Naive thymus-derived CD8-positive, alpha-beta T cell (primary cell): ENCODE measurements around the gene TBCB. TPM values are rescaled to one million over a fixed set of nuclear protein-coding genes. Genes with fewer than 3 reads are reported as not detected.

Experiments
- ATAC-seq, 2 donors: fragments of 150-1000 bp; cut with Tn5 transposase in 1 of 2; sonication (Bioruptor Pico), chemical (Tn5 transposase) in 1 of 2; 1 replicate in 1 of 2; 2 replicates in 1 of 2; pipeline ENCODE4 v1.10.0; 2021; ENCODE audit warnings: mild to moderate bottlenecking in 2 of 2, moderate library complexity in 2 of 2
- POLR2A ChIA-PET: fragments of 350-600 bp; sonication (Branson Sonifier 250); formaldehyde crosslinking; loops from one replicate; lab custom pipeline; 2021; ENCODE audit warnings: antibody characterized with exemption; lab: Charles Lee
- DNase-seq, 10 donors: peaks; one replicate each; pipeline versions ENCODE4 v3.0.0 to v3.0.0-alpha.2; 2020 to 2022
- H3K27ac Mint-ChIP-seq, 10 donors: one replicate each; pipeline ENCODE4 v1.8.0; 2020 to 2022; ENCODE audit warnings: mild to moderate bottlenecking in 10 of 10, mixed read lengths in 10 of 10, moderate library complexity in 4 of 10, inconsistent platforms in 1 of 10
- H3K27me3 Mint-ChIP-seq, 5 donors: one replicate each; pipeline ENCODE4 v1.8.0; 2021 to 2022; ENCODE audit warnings: mixed read lengths in 5 of 5
- H3K36me3 Mint-ChIP-seq, 3 donors: one replicate each; pipeline ENCODE4 v1.8.0; 2020 to 2022; ENCODE audit warnings: mixed read lengths in 3 of 3, mild to moderate bottlenecking in 2 of 3, inconsistent platforms in 1 of 3
- H3K4me1 Mint-ChIP-seq, 4 donors: one replicate each; pipeline ENCODE4 v1.8.0; 2021 to 2022; ENCODE audit warnings: mixed read lengths in 4 of 4
- H3K4me3 Mint-ChIP-seq, 10 donors: one replicate each; pipeline ENCODE4 v1.8.0; 2020 to 2022; ENCODE audit warnings: mild to moderate bottlenecking in 10 of 10, mixed read lengths in 10 of 10, moderate library complexity in 6 of 10, inconsistent platforms in 1 of 10
- H3K9me3 Mint-ChIP-seq, 9 donors: one replicate each; pipeline ENCODE4 v1.8.0; 2020 to 2022; ENCODE audit warnings: mixed read lengths in 9 of 9, mild to moderate bottlenecking in 3 of 9, inconsistent platforms in 1 of 9, moderate library complexity in 1 of 9
- polyA plus RNA-seq, 3 donors: library from polyadenylated mRNA; unstranded; fragments of 300-500 nt; fragmentation: Illumina TruSeq; gene quantifications; one replicate each; pipeline ENCODE4 v1.2.3, GENCODE V29; 2021
- total RNA-seq, 8 experiments: library from RNA in 2 of 8; stranded (reverse) in 2 of 8; gene quantifications; one replicate each; pipeline ENCODE4 v1.2.3 and lab custom pipeline; 2021 to 2026

Gene TBCB
- total and polyA plus RNA-seq, 5 experiments from 2014 or later = 111 to 208 (median 169) TPM

DNA sequence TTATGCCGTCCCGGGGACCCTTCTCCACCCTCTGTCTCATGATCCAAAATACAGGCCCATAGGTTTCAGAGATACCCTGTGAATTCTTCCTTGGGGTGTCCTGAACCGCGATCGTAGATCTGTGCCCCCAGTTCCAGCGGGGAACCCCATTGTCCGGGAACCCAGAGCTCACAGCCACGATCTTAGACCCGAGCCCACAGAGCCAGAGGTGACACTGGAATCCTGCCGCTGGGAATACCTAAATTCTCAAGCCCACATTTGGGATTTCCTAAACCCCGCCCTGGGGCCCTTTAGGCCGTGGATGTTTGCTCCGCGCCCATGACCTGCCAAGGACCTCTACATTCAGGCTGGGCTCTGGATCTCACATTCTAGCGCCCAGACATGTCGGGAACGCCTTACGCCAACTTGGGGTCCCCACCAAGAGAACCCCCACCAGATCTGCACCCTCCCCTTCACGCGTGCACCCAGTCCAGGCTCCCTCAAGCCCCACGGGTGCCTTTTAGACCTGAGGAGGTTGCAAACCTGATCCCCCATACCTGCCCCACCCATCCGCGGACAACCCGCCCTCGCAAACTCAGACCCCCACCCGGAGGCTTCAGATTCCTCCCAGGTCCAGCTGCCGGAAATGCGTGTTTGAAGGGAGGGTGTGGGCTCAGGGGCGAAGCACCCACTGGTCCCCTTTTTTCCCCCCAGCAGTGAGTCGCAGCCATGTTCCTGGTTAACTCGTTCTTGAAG is 25.2 kb downstream of the TBCB start:
- H3K27me3 Mint-ChIP-seq = no peaks in the 10 kb centered on the region
- peak overlapping the region; percentile 92 to 96 (median 95) for H3K4me3 Mint-ChIP-seq
- ATAC-seq = peak; percentile 27 to 35
- peaks cover 0 to 2% (median 0%) of the 10 kb centered on the region in 9 donors for H3K9me3 Mint-ChIP-seq
- peaks cover 0 to 34% (median 12%) of the 10 kb centered on the region in 3 donors for H3K36me3 Mint-ChIP-seq
- peak in 5 of 10 donors; percentile 48 to 82 (median 53) for DNase-seq
- peak overlapping the region; percentile 82 to 97 (median 95) for H3K27ac Mint-ChIP-seq
- peaks cover 12 to 22% (median 19%) of the 10 kb centered on the region in 4 donors for H3K4me1 Mint-ChIP-seq
- POLR2A ChIA-PET = interaction anchor here (0.6 to 2.2 kb wide), 9 partner anchors 12 to 476 kb away, joined by 3 to 23 read pairs (median 6); partner anchors contain the start of genes POLR2I, TBCB, THAP8 and ZNF146

DNA sequence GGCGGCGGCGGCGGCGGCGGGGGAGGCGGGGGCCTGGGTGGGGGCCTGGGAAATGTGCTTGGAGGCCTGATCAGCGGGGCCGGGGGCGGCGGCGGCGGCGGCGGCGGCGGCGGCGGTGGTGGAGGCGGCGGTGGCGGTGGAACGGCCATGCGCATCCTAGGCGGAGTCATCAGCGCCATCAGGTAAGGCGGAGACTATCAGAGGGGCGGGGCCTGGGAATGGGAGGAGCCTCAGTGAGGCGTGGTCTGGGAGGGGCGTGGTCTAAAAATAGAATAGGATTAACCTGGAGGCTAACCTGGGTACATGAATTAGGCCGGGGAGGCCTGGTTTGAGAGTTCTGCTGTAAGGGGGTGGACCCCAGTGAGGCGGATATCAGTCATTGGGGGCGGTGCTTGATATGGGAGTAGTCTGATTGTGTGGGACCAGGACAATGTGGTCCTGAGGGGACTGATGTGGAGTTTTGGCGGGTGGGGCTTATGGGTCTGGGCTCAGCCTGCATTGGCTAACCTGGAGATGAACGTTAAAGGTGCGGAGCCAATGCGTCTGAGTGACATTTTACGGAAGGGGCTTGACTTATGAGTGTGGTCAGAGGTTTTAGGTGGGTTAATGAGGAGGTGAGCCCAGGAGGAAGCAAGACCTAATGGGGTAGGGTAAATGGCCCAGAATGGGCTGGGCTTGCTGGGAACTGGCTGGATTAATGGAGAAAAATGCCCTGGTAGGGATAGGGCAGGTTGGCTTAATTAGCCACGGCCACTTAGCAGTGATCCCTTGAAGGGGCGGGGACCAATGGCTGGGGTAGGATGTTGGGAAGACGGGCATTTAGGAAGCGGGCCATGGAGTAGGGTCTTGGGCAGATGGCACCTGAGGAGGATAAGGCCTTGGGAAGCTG is 26.0 kb downstream of the TBCB start:
- ATAC-seq (peak; percentile 70 to 77), DNase-seq (peak; percentile 77 to 93 (median 90))
- Mint-ChIP-seq H3K27me3 (no peaks in the 10 kb centered on the region), H3K27ac (peak overlapping the region; percentile 82 to 97 (median 95)), H3K4me3 (peak overlapping the region; percentile 92 to 96 (median 95)), H3K4me1 (peaks cover 13 to 22% (median 19%) of the 10 kb centered on the region in 4 donors), H3K9me3 (peaks cover 0 to 2% (median 0%) of the 10 kb centered on the region in 9 donors), H3K36me3 (peaks cover 0 to 42% (median 12%) of the 10 kb centered on the region in 3 donors)
- POLR2A ChIA-PET = interaction anchor here (0.6 to 2.2 kb wide), 6 partner anchors 13 to 477 kb away, joined by 4 to 23 read pairs (median 8); partner anchors contain the start of genes POLR2I, TBCB, ZNF146 and ZNF565

DNA sequence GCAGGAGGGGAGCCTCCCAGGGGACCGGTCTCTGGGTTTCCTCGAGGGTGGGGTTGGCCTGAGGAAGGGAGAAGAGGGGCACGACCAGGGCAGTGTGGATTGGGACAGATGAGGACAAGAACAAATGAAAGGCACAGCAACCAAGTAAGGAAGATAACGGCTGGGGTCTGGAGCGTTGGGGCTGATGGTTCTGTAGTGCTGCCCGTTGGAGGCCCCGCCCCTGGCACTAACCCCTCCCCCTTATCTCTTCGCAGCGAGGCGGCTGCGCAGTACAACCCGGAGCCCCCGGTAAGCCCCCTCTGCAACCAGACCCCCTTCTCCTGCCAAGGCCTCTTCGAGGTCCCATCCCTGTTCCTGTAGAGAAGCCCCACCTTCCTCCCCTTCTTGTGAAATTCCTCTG is 26.8 kb downstream of the TBCB start:
- Mint-ChIP-seq H3K36me3 (peaks cover 0 to 50% (median 13%) of the 10 kb centered on the region in 3 donors), H3K9me3 (peaks cover 0 to 2% (median 0%) of the 10 kb centered on the region in 9 donors), H3K4me3 (peak overlapping the region in 4 of 10 donors; percentile 93 to 96 (median 95)), H3K27me3 (no peaks in the 10 kb centered on the region), H3K27ac (peak overlapping the region in 8 of 10 donors; percentile 52 to 97 (median 93)), H3K4me1 (peaks cover 15 to 19% (median 19%) of the 10 kb centered on the region in 4 donors)
- ATAC-seq = no peak
- no peak for DNase-seq
- POLR2A ChIA-PET = no interaction called here

DNA sequence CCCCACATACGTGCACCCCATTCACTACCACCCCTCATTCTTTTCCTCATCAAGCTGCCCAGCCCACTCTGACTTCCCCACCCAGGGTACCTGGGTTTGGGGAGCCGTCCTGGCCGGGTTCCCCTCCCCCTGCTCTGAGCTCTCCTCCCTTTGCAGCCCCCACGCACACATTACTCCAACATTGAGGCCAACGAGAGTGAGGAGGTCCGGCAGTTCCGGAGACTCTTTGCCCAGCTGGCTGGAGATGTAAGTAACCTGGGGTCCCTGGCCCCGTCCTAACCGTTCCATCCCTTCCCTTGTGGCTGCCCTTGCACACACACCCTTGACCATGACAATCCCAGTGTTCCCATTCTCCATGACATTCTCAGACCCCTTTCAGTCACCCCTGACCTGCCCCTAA is 27.2 kb downstream of the TBCB start:
- POLR2A ChIA-PET = no interaction called here
- peaks cover 0 to 54% (median 15%) of the 10 kb centered on the region in 3 donors for H3K36me3 Mint-ChIP-seq
- peaks cover 15 to 19% (median 19%) of the 10 kb centered on the region in 4 donors for H3K4me1 Mint-ChIP-seq
- H3K27ac Mint-ChIP-seq = peak overlapping the region in 5 of 10 donors; percentile 32 to 77 (median 45)
- H3K9me3 Mint-ChIP-seq = peaks cover 0 to 2% (median 0%) of the 10 kb centered on the region in 9 donors
- H3K4me3 Mint-ChIP-seq = peak overlapping the region in 4 of 10 donors; percentile 6 to 95 (median 58)
- DNase-seq (no peak), ATAC-seq (no peak)
- H3K27me3 Mint-ChIP-seq = no peaks in the 10 kb centered on the region

DNA sequence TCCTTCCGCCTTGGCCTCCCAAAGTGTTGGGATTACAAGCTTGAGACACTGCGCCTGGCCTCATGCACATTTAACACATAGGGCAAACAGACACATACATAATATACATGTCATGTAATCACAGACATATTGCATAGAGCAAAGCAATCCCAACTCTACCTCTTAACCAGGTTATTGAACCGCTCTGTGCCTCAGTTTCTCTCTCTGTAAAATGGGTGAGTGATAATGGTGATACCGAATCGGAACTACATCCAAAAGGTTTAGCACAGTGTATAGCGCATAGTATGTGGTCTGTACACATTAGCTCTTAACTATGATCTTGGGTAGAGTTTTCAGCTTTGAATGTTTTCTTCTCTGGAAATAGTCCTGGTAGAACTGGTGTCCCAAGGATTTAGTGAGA is 29.4 kb downstream of the TBCB start:
- Mint-ChIP-seq H3K4me1 (peaks cover 10 to 20% (median 17%) of the 10 kb centered on the region in 4 donors), H3K27me3 (no peaks in the 10 kb centered on the region), H3K9me3 (peaks cover 0 to 2% (median 0%) of the 10 kb centered on the region in 9 donors), H3K27ac (no peak overlapping the region), H3K4me3 (no peak overlapping the region), H3K36me3 (peaks cover 0 to 75% (median 26%) of the 10 kb centered on the region in 3 donors)
- POLR2A ChIA-PET = interaction anchor here (1.0 kb wide), 2 partner anchors 17 to 205 kb away, joined by 3 read pairs; no protein-coding TSS in a partner anchor
- DNase-seq = no peak
- ATAC-seq = no peak

DNA sequence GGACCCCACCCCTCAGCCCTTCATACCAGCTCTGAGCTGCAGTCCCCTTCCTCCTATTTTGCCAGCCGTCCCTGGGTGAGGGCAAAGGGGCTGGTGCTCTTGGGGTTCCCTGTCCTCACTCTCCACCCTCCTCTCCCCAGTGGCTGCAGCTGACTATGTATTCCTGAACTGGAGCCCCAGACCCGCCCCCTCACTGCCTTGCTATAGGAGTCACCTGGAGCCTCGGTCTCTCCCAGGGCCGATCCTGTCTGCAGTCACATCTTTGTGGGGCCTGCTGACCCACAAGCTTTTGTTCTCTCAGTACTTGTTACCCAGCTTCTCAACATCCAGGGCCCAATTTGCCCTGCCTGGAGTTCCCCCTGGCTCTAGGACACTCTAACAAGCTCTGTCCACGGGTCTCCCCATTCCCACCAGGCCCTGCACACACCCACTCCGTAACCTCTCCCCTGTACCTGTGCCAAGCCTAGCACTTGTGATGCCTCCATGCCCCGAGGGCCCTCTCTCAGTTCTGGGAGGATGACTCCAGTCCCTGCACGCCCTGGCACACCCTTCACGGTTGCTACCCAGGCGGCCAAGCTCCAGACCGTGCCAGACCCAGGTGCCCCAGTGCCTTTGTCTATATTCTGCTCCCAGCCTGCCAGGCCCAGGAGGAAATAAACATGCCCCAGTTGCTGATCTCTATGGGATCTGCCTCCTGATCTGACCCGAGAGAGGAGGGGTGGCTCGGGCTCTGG is 34.6 kb downstream of the TBCB start:
- H3K27me3 Mint-ChIP-seq = no peaks in the 10 kb centered on the region
- H3K27ac Mint-ChIP-seq = peak overlapping the region in 1 of 10 donors; percentile 29
- POLR2A ChIA-PET = interaction anchor here (1.1 to 1.4 kb wide), 2 partner anchors 13 to 14 kb away, joined by 3 read pairs; no protein-coding TSS in a partner anchor
- H3K4me3 Mint-ChIP-seq = peak overlapping the region in 1 of 10 donors; percentile 18
- ATAC-seq (no peak), DNase-seq (no peak)
- H3K36me3 Mint-ChIP-seq = peaks cover 0 to 67% (median 20%) of the 10 kb centered on the region in 3 donors
- peaks cover 2 to 8% (median 6%) of the 10 kb centered on the region in 4 donors for H3K4me1 Mint-ChIP-seq
- no peaks in the 10 kb centered on the region for H3K9me3 Mint-ChIP-seq

DNA sequence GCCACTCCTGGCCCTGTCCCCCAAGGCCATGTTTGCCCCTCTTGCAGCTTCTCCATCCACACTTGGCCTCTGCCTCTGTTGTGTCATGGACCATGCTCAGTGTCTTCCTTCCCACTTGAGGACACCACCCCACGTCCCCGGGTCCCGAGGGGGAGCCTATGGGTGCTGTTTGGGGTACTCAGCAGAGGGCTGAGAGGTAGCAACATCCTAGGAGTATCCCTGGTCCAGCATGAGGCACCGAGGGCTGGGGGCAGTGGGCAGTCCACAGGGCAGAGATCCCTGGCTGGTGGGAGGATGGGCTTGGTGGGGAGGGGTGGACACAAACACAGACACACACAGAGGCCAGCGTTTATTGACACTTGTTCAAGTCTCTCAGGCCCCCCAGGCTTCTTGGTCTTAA is 35.3 kb downstream of the TBCB start:
- ATAC-seq (no peak), DNase-seq (no peak)
- Mint-ChIP-seq H3K36me3 (peaks cover 0 to 60% (median 20%) of the 10 kb centered on the region in 3 donors), H3K27me3 (no peaks in the 10 kb centered on the region), H3K27ac (no peak overlapping the region), H3K4me1 (peaks cover 2 to 11% (median 6%) of the 10 kb centered on the region in 4 donors), H3K4me3 (no peak overlapping the region), H3K9me3 (no peaks in the 10 kb centered on the region)
- POLR2A ChIA-PET = interaction anchor here (1.4 kb wide), 1 partner anchor 13 kb away, joined by 3 read pairs; no protein-coding TSS in a partner anchor

DNA sequence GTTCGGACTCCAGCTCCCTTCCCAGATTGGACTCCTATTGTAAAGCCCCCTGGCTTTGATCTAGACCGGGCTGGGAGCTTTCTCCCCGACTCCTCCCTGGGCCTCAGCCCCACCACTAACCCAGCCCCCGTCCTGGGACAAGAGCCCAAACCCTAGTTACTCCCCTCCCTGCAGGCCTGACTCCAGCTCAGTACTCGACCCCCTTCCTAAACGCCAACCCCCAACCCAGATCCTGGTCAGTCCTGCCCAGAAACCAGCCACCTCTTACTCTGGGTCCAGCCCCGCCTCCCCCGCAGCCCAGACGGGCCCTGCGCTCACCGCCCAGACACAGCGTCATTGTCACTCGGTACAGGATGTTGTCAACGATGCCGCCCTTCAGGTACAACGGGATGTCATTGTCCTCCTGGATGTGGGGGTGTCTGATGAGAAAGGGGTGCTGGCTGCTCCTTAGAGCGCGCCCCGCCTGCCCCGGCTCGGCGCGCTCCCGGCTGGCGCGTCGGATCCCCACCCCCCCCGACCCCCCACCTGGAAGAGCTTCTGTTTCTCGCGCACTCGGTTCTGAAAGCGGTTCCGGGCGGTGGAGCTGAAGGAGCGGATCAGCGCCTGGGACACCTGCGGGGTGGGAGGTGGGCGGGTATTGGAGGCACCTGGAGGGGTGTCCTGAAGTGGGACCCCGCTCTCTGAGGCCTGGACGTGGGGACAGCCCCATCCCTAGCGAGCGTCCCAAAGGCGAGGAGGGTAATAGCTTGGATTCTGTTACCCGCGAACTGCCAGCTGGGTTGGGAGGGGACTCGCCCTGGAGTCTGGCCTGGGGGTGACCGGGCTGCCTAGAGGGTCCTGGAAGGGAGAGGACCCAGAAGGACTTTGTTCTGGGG is 36.1 kb downstream of the TBCB start:
- Mint-ChIP-seq H3K27ac (peak overlapping the region in 1 of 10 donors; percentile 17), H3K36me3 (peaks cover 0 to 52% (median 20%) of the 10 kb centered on the region in 3 donors), H3K4me3 (no peak overlapping the region), H3K27me3 (no peaks in the 10 kb centered on the region), H3K9me3 (no peaks in the 10 kb centered on the region), H3K4me1 (peaks cover 2 to 10% (median 6%) of the 10 kb centered on the region in 4 donors)
- DNase-seq (no peak), ATAC-seq (no peak)
- POLR2A ChIA-PET = interaction anchor here (0.6 to 1.4 kb wide), 2 partner anchors 13 to 30 kb away, joined by 3 to 4 read pairs; no protein-coding TSS in a partner anchor

DNA sequence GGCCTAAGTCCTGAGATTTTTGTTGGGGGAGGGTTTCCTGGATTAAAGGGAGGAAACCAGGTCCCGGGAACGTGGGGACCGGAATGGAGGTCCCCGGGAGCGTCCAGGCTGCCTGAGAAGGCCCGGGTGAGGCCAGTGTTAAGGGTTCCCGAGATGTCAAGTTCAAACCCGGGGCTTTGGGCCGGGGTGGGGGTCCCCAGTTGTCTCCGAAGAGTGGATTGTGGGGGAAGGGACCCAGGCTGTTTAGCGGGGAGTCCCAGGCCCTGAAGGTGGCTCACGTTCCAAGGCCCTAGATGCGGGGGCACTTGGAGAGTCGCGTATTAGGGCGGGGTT is 36.7 kb downstream of the TBCB start:
- H3K27me3 Mint-ChIP-seq = no peaks in the 10 kb centered on the region
- POLR2A ChIA-PET = no interaction called here
- H3K27ac Mint-ChIP-seq = peak overlapping the region in 1 of 10 donors; percentile 17
- H3K9me3 Mint-ChIP-seq = no peaks in the 10 kb centered on the region
- DNase-seq = no peak
- no peak for ATAC-seq
- peaks cover 0 to 46% (median 20%) of the 10 kb centered on the region in 3 donors for H3K36me3 Mint-ChIP-seq
- H3K4me3 Mint-ChIP-seq = no peak overlapping the region
- H3K4me1 Mint-ChIP-seq = peaks cover 2 to 8% (median 6%) of the 10 kb centered on the region in 4 donors

DNA sequence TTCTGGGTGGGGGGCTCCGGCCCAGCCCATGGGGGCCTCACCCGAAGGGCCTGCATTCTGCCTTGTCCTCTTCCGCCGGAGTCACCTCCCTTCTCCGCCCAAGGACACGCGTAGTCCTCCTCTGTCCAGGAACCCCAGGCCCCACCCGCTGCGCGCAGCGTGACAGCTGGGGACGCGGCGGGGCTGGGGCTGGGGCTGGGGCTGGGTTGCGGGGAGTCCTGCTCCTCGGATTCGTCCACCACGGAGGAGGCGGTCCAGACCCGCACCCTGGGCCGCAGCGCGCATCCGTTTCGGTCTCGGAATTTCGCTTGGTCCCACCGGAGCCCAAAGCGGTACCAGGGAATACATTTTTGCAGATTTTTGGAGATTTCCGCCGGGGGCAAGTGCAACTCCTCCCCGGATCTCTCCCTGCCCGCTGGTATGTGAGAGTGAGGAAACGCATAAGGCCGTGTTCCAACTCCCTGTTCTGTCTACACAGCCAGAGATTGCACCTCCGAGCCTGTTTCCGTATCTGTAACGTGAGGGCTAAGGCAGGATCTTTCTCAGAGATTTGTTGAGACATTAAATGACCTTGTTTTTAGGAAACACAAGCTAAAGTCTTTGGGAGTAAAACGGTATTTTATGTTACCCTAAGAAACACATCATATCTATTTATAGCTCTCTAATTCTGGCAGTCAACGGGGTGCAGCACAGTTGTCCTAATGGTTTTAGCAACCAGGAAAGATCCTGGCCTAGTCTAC is 37.3 kb downstream of the TBCB start, which contains the start of gene COX7A1:
Gene COX7A1, minus strand, starts transcription at position 96 of the 740 bp plus-strand sequence. Its CDS starts 40 bp downstream, at position 56.
- no peak for DNase-seq
- POLR2A ChIA-PET = interaction anchor here (0.7 kb wide), 1 partner anchor 42 kb away, joined by 3 read pairs; the partner anchor contains the start of gene OVOL3

More for the DNA sequence above, 37.3 kb downstream of the TBCB start, which contains the start of gene COX7A1:
- peak within 1 kb of the TSS in 2 of 10 donors; percentile 17 to 79 for H3K27ac Mint-ChIP-seq
- no peak within 1 kb of the TSS for H3K4me3 Mint-ChIP-seq
- no peak for ATAC-seq
- H3K27me3 Mint-ChIP-seq = no peaks in the 10 kb centered on the region
- H3K36me3 Mint-ChIP-seq = peaks cover 0 to 40% (median 17%) of the 10 kb centered on the region in 3 donors
- H3K9me3 Mint-ChIP-seq = no peaks in the 10 kb centered on the region
- H3K4me1 Mint-ChIP-seq = peaks cover 2 to 10% (median 6%) of the 10 kb centered on the region in 4 donors
